ENCODE measurements around the gene RNU1-4.
"Not testable (repeated sequence)": the region's sequence is repeated elsewhere in the genome, so short reads cannot be mapped to it uniquely, and the experiment has no call there.

- not testable (repeated sequence) for TF ChIP-seq CTCF (conservative IDR thresholded peaks at IDR 0.05; ENCODE audit: low read depth in 2 of 2); REST (IDR thresholded peaks at IDR 0.05; ENCODE audit: unreplicated experiment); POLR2AphosphoS5 (IDR thresholded peaks at IDR 0.05; ENCODE audit: low read depth)
These were observed 46.0 kb upstream of the RNU1-4 start for GRCh38 chr1:16694308-16694702.
